HG03135 (cell line): ENCODE results near the gene KRT80.

Source experiments
- ATAC-seq: cut with Tn5 transposase; IDR thresholded peaks from one replicate; pipeline ENCODE4 v1.9.1; 2021; ENCODE audit warnings: mild to moderate bottlenecking, moderate library complexity; ENCODE audit not compliant: unreplicated experiment

The KRT80 gene

GRCh38 chr12:52199294-52199919 lies 7.6 kb upstream of the KRT80 start:
- no peak for ATAC-seq

- ATAC-seq, result no peak
Observed at GRCh38 chr12:52198454-52199215, 6.8 kb upstream of the KRT80 start.

GRCh38 chr12:52197371-52198231 lies 5.8 kb upstream of the KRT80 start:
- ATAC-seq, result no peak

GRCh38 chr12:52195065-52195730 lies 3.4 kb upstream of the KRT80 start:
- no peak for ATAC-seq

GRCh38 chr12:52193991-52194390 lies 2.2 kb upstream of the KRT80 start:
- ATAC-seq, result no peak

- no peak for ATAC-seq
Observed at GRCh38 chr12:52193532-52193931, 1.7 kb upstream of the KRT80 start.

- ATAC-seq, result no peak
Observed at GRCh38 chr12:52190860-52191729, 719 bp downstream of the KRT80 start.

GRCh38 chr12:52189376-52190174 lies 2.2 kb downstream of the KRT80 start:
- no peak for ATAC-seq

- no peak for ATAC-seq
Observed at GRCh38 chr12:52188658-52189057, 3.2 kb downstream of the KRT80 start.

- ATAC-seq, result no peak
Observed at GRCh38 chr12:52187640-52188039, 4.2 kb downstream of the KRT80 start.

GRCh38 chr12:52187206-52187605 lies 4.6 kb downstream of the KRT80 start:
- no peak for ATAC-seq

GRCh38 chr12:52186118-52186840 lies 5.5 kb downstream of the KRT80 start:
- ATAC-seq, result no peak

- ATAC-seq, result no peak
Observed at GRCh38 chr12:52185400-52185967, 6.3 kb downstream of the KRT80 start.

- no peak for ATAC-seq
Observed at GRCh38 chr12:52184813-52185212, 7.0 kb downstream of the KRT80 start.

GRCh38 chr12:52183971-52184370 lies 7.8 kb downstream of the KRT80 start:
- no peak for ATAC-seq

GRCh38 chr12:52183544-52183910 lies 8.3 kb downstream of the KRT80 start:
- ATAC-seq, result no peak

- ATAC-seq, result no peak
Observed at GRCh38 chr12:52182898-52183543, 8.8 kb downstream of the KRT80 start.

GRCh38 chr12:52182384-52182783 lies 9.4 kb downstream of the KRT80 start:
- no peak for ATAC-seq
